Mesenchymal stem cell (in vitro differentiated cells and primary cell): Measurements from ENCODE around the gene ERC2.

Experiments used
- DNase-seq: peaks from one replicate; pipeline ENCODE4 v3.0.0-alpha.2; 2013
- H2AFZ ChIP-seq: one replicate; pipeline ENCODE4 v1.6.1; 2013; ENCODE audit warnings: low read depth, mild to moderate bottlenecking, control low read depth, inconsistent platforms, low read length, moderate library complexity
- H2AK5ac ChIP-seq: 2 replicates; pipeline ENCODE4 v1.6.1; 2013; ENCODE audit warnings: low read length, moderate library complexity, mild to moderate bottlenecking, inconsistent platforms; ENCODE audit not compliant: severe bottlenecking
- H2BK120ac ChIP-seq: one replicate; pipeline ENCODE4 v1.6.1; 2013; ENCODE audit warnings: low read depth, mild to moderate bottlenecking, inconsistent platforms, low read length, moderate library complexity
- H2BK12ac ChIP-seq, 2 experiments: one replicate each; pipeline ENCODE4 v1.6.1; 2013; ENCODE audit warnings: inconsistent platforms in 2 of 2, low read length in 2 of 2, mild to moderate bottlenecking in 2 of 2, moderate library complexity in 2 of 2, control low read depth in 1 of 2
- H2BK15ac ChIP-seq: one replicate; pipeline ENCODE4 v1.6.1; 2013; ENCODE audit warnings: mild to moderate bottlenecking, low read depth, inconsistent platforms; ENCODE audit not compliant: poor library complexity, severe bottlenecking
- H2BK5ac ChIP-seq: 2 replicates; pipeline ENCODE4 v1.6.1; 2013; ENCODE audit warnings: low read depth, mild to moderate bottlenecking, low read length, control low read depth, inconsistent platforms; ENCODE audit not compliant: poor library complexity, severe bottlenecking
- H3K14ac ChIP-seq, 2 experiments: one replicate each; pipeline ENCODE4 v1.6.1; 2013; ENCODE audit warnings: inconsistent platforms in 2 of 2, low read length in 2 of 2, control low read depth in 1 of 2, mild to moderate bottlenecking in 1 of 2, moderate library complexity in 1 of 2
- H3K18ac ChIP-seq, 2 experiments: one replicate each; pipeline ENCODE4 v1.6.1; 2013; ENCODE audit warnings: inconsistent platforms in 2 of 2, low read length in 2 of 2, control low read depth in 1 of 2, low read depth in 1 of 2, mild to moderate bottlenecking in 1 of 2
- H3K23ac ChIP-seq, 2 experiments: one replicate each; pipeline ENCODE4 v1.6.1; 2013; ENCODE audit warnings: inconsistent platforms in 2 of 2, low read length in 2 of 2, mild to moderate bottlenecking in 2 of 2, moderate library complexity in 2 of 2, control low read depth in 1 of 2
- H3K27ac ChIP-seq: 2 replicates; pipeline ENCODE4 v1.5.1; 2013; ENCODE audit warnings: mild to moderate bottlenecking, moderate library complexity, low read length, control low read depth, inconsistent platforms; ENCODE audit not compliant: poor library complexity, severe bottlenecking
- H3K27me3 ChIP-seq, 2 experiments: 2 replicates each; pipeline versions ENCODE4 v1.6.1 to v1.7.0; 2013; ENCODE audit warnings: low read length in 2 of 2, mild to moderate bottlenecking in 2 of 2, moderate library complexity in 2 of 2, control low read depth in 1 of 2, inconsistent platforms in 1 of 2; ENCODE audit not compliant: control insufficient read depth in 1 of 2, insufficient read depth in 1 of 2
- H3K36me3 ChIP-seq, 2 experiments: 2 replicates each; pipeline versions ENCODE4 v1.6.1 to v1.7.0; 2013; ENCODE audit warnings: low read length in 2 of 2, control low read depth in 1 of 2, inconsistent platforms in 1 of 2, low read depth in 1 of 2, mild to moderate bottlenecking in 1 of 2; ENCODE audit not compliant: insufficient read depth in 2 of 2, control insufficient read depth in 1 of 2
- H3K4ac ChIP-seq, 2 experiments: one replicate each; pipeline ENCODE4 v1.6.1; 2013; ENCODE audit warnings: inconsistent platforms in 2 of 2, low read length in 2 of 2, mild to moderate bottlenecking in 2 of 2, moderate library complexity in 2 of 2, control low read depth in 1 of 2, low read depth in 1 of 2
- H3K4me1 ChIP-seq: 2 replicates; pipeline ENCODE4 v1.6.1; 2013; ENCODE audit warnings: low read depth, low read length, control low read depth; ENCODE audit not compliant: control insufficient read depth, insufficient read depth
- H3K4me2 ChIP-seq: 2 replicates; pipeline ENCODE4 v1.6.1; 2013; ENCODE audit warnings: low read length, mild to moderate bottlenecking, inconsistent platforms; ENCODE audit not compliant: poor library complexity, severe bottlenecking
- H3K4me3 ChIP-seq, 2 experiments: 2 replicates each; pipeline versions ENCODE4 v1.5.1 to v1.7.0; 2013; ENCODE audit warnings: low read length in 2 of 2, mild to moderate bottlenecking in 2 of 2, control low read depth in 1 of 2, low read depth in 1 of 2; ENCODE audit not compliant: insufficient read depth in 1 of 2
- H3K79me1 ChIP-seq: replicated peaks from 2 replicates; pipeline ENCODE4 v1.6.1; 2013; ENCODE audit warnings: mild to moderate bottlenecking, control low read depth, low read length, inconsistent platforms; ENCODE audit not compliant: poor library complexity, severe bottlenecking
- H3K9ac ChIP-seq: 2 replicates; pipeline ENCODE4 v1.7.0; 2013; ENCODE audit warnings: mild to moderate bottlenecking, low read length, moderate library complexity
- H3K9me3 ChIP-seq: 2 replicates; pipeline ENCODE4 v1.7.0; 2013; ENCODE audit warnings: mild to moderate bottlenecking, low read length; ENCODE audit not compliant: control insufficient read depth
- H4K8ac ChIP-seq: one replicate; pipeline ENCODE4 v1.6.1; 2013; ENCODE audit warnings: inconsistent platforms, mild to moderate bottlenecking, low read length, moderate library complexity
- H4K91ac ChIP-seq: one replicate; pipeline ENCODE4 v1.6.1; 2013; ENCODE audit warnings: mild to moderate bottlenecking, low read length, inconsistent platforms
- WGBS: methylation state at CpG from one replicate; pipeline ENCODE4 v1.1.7; 2013; ENCODE audit warnings: mixed read lengths; 5-methylcytosine and 5-hydroxymethylcytosine counted together

ERC2 gene

DNA sequence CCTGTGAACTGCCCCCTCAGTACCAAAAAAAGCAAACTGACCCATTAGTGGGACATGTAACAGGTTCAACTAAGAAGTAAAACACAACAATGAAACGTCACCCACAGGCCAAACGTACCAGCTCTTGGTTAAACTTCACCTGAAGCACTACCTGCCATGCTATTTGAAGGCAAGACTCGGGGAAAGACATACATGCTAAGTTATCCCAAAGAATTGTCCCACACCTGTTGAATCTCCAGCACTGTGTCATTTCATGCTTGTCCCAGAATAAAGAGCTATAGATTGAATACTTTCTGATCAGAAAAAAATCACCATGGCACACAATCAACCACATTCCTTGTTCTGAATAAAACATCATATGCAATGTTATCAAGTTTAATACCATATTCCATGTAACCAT, 785.8 kb downstream of the ERC2 start:
- Histone ChIP-seq H3K4ac (no peak overlapping the region), H3K36me3 (no peaks in the 10 kb centered on the region), H2BK5ac (no peak overlapping the region), H4K8ac (no peak overlapping the region), H2BK120ac (no peak overlapping the region), H3K9ac (no peak overlapping the region), H4K91ac (no peak overlapping the region), H3K4me1 (no peaks in the 10 kb centered on the region), H2AK5ac (no peak overlapping the region), H3K79me1 (no peaks in the 10 kb centered on the region), H3K18ac (no peak overlapping the region), H3K23ac (no peak overlapping the region), H2AFZ (no peak overlapping the region), H3K9me3 (no peaks in the 10 kb centered on the region), H3K27ac (no peak overlapping the region), H3K27me3 (peaks cover 0 to 9% of the 10 kb centered on the region in 2 experiments), H2BK12ac (no peak overlapping the region), H2BK15ac (no peak overlapping the region), H3K14ac (no peak overlapping the region), H3K4me3 (no peak overlapping the region), H3K4me2 (no peak overlapping the region)
- 91% methylated on average over 3 of the region's 3 CpGs for WGBS
- no peak for DNase-seq

DNA sequence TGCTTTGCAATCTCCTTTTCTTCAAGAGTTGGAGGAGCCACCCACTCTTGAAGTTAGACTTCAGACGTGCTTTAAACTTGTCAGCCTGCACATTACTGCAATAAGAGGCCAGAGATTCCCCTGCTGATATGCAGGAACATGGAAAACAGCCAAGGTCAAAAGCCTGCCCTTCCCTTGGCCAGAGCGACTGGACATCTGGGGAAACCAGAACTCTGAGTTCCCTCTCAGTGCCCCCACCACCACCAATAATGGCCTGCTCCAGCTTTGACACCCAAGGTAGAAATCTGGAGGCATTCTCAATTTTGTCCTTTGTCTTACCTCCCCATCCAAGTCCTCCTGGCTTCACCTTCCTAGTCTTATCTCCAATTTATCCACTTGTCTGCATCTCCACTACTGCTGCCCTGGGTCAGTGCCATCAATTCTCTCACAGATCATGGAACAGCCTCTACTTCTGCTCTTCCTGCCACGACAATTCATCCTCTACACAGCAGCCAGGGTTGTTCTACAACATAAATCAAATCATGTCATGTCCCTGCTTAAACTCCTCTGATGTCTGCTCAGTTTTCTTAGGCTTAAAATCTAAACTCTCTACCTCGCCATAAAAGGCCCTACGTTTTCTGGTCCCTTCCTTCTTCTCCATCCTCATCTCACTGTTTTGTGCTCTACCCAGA, 789.6 kb downstream of the ERC2 start:
- Histone ChIP-seq H3K36me3 (no peaks in the 10 kb centered on the region), H3K27me3 (peaks cover 0 to 17% of the 10 kb centered on the region in 2 experiments), H2BK12ac (no peak overlapping the region), H3K9ac (no peak overlapping the region), H3K79me1 (no peaks in the 10 kb centered on the region), H2AK5ac (no peak overlapping the region), H3K18ac (peak overlapping the region in 1 of 2 experiments; percentile 55), H3K27ac (no peak overlapping the region), H3K4me1 (no peaks in the 10 kb centered on the region), H3K9me3 (no peaks in the 10 kb centered on the region), H2BK120ac (no peak overlapping the region), H2AFZ (no peak overlapping the region), H3K14ac (no peak overlapping the region), H3K23ac (no peak overlapping the region), H3K4ac (no peak overlapping the region), H4K91ac (peak overlapping the region; percentile 12), H3K4me2 (no peak overlapping the region), H3K4me3 (no peak overlapping the region), H4K8ac (no peak overlapping the region), H2BK15ac (no peak overlapping the region), H2BK5ac (no peak overlapping the region)
- WGBS, result 37% methylated on average over 5 of the region's 5 CpGs
- peak; percentile 35 for DNase-seq

DNA sequence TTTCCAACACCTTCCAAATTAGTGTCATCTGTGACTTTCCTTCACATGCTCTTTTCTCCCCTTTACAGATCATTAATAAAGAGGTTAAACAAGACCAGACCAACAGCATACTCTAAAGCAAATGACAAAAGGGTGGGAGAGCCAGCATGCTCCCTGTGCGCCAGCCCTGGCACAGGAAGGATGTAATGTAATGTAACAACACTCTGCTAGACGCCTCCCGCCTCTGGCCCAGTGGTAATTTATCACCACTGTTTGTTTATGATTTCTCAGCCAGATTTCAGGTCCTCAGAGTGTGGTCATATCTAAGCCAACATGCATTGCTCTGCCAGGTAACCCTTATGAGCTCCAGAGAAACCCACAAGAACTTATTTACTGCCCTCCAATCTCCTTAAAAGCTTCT, 791.6 kb downstream of the ERC2 start:
- Histone ChIP-seq H2BK12ac (no peak overlapping the region), H2BK5ac (no peak overlapping the region), H3K9ac (no peak overlapping the region), H2BK120ac (no peak overlapping the region), H3K4me2 (no peak overlapping the region), H3K79me1 (no peaks in the 10 kb centered on the region), H3K14ac (no peak overlapping the region), H2AFZ (no peak overlapping the region), H3K4me3 (no peak overlapping the region), H3K9me3 (no peaks in the 10 kb centered on the region), H3K27me3 (peaks cover 0 to 20% of the 10 kb centered on the region in 2 experiments), H2BK15ac (no peak overlapping the region), H3K23ac (no peak overlapping the region), H3K18ac (no peak overlapping the region), H3K36me3 (no peaks in the 10 kb centered on the region), H4K8ac (no peak overlapping the region), H3K27ac (no peak overlapping the region), H3K4ac (no peak overlapping the region), H4K91ac (no peak overlapping the region), H3K4me1 (no peaks in the 10 kb centered on the region), H2AK5ac (no peak overlapping the region)
- 36% methylated on average over 3 of the region's 3 CpGs for WGBS
- DNase-seq, result no peak

GRCh38 chr3:55675478-55675877, 792.8 kb downstream of the ERC2 start:
- DNase-seq, result no peak
- Histone ChIP-seq H2AK5ac (no peak overlapping the region), H4K91ac (no peak overlapping the region), H3K4me1 (no peaks in the 10 kb centered on the region), H3K4ac (no peak overlapping the region), H3K79me1 (no peaks in the 10 kb centered on the region), H3K4me3 (no peak overlapping the region), H3K36me3 (no peaks in the 10 kb centered on the region), H3K23ac (no peak overlapping the region), H3K9ac (no peak overlapping the region), H3K14ac (no peak overlapping the region), H2BK120ac (no peak overlapping the region), H2AFZ (no peak overlapping the region), H3K27me3 (peaks cover 0 to 20% of the 10 kb centered on the region in 2 experiments), H3K4me2 (no peak overlapping the region), H3K27ac (no peak overlapping the region), H2BK12ac (no peak overlapping the region), H2BK5ac (no peak overlapping the region), H2BK15ac (no peak overlapping the region), H3K9me3 (no peaks in the 10 kb centered on the region), H4K8ac (no peak overlapping the region), H3K18ac (peak overlapping the region in 1 of 2 experiments; percentile 41)
- 100% methylated on average over 2 of the region's 3 CpGs for WGBS
